ENCODE data around the gene ZMAT5.

DNA sequence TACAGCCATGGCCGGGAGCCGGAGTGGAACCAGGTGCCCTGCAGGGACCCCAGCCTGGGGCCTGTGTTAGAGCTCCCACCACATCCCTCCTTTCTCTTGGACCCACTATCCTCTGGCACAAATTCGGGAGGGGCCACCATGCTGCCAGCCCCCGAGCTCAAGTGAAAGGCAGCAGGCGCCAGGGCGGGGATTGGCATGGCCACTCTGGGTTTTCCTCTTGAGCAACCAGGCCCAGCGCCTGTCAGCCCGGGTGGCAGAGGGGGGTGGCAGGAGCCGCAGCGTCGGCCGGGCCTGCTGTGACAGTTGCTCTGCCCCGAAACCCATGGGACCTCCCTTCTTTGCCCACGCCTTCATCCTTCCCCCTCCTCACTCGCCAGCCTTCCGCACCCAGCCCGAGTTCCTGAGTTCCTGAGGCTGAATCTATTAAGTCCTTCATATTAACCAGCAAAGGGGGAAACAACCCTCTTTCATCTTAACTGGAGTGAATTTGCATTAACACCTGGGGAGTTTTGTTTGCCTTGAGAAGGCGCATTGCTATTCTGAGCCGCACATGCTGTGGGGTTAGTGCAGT lies 63.8 kb downstream of the ZMAT5 start:
- TF ChIP-seq JUND (CRISPR knock-in tag; IDR thresholded peaks at IDR 0.05) (no peak), HCFC1 (IDR thresholded peaks at IDR 0.05; ENCODE audit: low read depth, low read length) (no peak), NR3C1 (CRISPR knock-in tag; IDR thresholded peaks at IDR 0.05) (no peak), BRD4 (CRISPR knock-in tag; IDR thresholded peaks at IDR 0.05) (no peak), ETV5 (CRISPR knock-in tag; IDR thresholded peaks at IDR 0.05; ENCODE audit: borderline replicate concordance) (no peak), RFX5 (IDR thresholded peaks at IDR 0.05; ENCODE audit: low read depth, low read length) (no peak), POLR2A (IDR thresholded peaks at IDR 0.05; ENCODE audit: insufficient read depth in 1 of 2, low read depth in 2 of 2, low read length in 2 of 2) (no peak), ZSCAN25 (CRISPR knock-in tag; IDR thresholded peaks at IDR 0.05) (no peak)
- TF ChIP-seq, protein P1, sequence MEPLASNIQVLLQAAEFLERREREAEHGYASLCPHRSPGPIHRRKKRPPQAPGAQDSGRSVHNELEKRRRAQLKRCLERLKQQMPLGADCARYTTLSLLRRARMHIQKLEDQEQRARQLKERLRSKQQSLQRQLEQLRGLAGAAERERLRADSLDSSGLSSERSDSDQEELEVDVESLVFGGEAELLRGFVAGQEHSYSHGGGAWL (CRISPR knock-in tag; IDR thresholded peaks at IDR 0.05) = no peak
- TF ChIP-seq, protein P2, sequence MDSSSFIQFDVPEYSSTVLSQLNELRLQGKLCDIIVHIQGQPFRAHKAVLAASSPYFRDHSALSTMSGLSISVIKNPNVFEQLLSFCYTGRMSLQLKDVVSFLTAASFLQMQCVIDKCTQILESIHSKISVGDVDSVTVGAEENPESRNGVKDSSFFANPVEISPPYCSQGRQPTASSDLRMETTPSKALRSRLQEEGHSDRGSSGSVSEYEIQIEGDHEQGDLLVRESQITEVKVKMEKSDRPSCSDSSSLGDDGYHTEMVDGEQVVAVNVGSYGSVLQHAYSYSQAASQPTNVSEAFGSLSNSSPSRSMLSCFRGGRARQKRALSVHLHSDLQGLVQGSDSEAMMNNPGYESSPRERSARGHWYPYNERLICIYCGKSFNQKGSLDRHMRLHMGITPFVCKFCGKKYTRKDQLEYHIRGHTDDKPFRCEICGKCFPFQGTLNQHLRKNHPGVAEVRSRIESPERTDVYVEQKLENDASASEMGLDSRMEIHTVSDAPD (CRISPR knock-in tag; IDR thresholded peaks at IDR 0.05) = no peak
- TF ChIP-seq, protein P3, sequence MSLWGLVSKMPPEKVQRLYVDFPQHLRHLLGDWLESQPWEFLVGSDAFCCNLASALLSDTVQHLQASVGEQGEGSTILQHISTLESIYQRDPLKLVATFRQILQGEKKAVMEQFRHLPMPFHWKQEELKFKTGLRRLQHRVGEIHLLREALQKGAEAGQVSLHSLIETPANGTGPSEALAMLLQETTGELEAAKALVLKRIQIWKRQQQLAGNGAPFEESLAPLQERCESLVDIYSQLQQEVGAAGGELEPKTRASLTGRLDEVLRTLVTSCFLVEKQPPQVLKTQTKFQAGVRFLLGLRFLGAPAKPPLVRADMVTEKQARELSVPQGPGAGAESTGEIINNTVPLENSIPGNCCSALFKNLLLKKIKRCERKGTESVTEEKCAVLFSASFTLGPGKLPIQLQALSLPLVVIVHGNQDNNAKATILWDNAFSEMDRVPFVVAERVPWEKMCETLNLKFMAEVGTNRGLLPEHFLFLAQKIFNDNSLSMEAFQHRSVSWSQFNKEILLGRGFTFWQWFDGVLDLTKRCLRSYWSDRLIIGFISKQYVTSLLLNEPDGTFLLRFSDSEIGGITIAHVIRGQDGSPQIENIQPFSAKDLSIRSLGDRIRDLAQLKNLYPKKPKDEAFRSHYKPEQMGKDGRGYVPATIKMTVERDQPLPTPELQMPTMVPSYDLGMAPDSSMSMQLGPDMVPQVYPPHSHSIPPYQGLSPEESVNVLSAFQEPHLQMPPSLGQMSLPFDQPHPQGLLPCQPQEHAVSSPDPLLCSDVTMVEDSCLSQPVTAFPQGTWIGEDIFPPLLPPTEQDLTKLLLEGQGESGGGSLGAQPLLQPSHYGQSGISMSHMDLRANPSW (CRISPR knock-in tag; IDR thresholded peaks at IDR 0.05; ENCODE audit: borderline replicate concordance) = no peak
- TF ChIP-seq, protein P4, sequence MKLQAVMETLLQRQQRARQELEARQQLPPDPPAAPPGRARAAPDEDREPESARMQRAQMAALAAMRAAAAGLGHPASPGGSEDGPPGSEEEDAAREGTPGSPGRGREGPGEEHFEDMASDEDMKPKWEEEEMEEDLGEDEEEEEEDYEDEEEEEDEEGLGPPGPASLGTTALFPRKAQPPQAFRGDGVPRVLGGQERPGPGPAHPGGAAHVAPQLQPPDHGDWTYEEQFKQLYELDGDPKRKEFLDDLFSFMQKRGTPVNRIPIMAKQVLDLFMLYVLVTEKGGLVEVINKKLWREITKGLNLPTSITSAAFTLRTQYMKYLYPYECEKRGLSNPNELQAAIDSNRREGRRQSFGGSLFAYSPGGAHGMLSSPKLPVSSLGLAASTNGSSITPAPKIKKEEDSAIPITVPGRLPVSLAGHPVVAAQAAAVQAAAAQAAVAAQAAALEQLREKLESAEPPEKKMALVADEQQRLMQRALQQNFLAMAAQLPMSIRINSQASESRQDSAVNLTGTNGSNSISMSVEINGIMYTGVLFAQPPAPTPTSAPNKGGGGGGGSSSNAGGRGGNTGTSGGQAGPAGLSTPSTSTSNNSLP (IDR thresholded peaks at IDR 0.05; ENCODE audit: low read depth, low read length) = no peak
- TF ChIP-seq, protein P5, sequence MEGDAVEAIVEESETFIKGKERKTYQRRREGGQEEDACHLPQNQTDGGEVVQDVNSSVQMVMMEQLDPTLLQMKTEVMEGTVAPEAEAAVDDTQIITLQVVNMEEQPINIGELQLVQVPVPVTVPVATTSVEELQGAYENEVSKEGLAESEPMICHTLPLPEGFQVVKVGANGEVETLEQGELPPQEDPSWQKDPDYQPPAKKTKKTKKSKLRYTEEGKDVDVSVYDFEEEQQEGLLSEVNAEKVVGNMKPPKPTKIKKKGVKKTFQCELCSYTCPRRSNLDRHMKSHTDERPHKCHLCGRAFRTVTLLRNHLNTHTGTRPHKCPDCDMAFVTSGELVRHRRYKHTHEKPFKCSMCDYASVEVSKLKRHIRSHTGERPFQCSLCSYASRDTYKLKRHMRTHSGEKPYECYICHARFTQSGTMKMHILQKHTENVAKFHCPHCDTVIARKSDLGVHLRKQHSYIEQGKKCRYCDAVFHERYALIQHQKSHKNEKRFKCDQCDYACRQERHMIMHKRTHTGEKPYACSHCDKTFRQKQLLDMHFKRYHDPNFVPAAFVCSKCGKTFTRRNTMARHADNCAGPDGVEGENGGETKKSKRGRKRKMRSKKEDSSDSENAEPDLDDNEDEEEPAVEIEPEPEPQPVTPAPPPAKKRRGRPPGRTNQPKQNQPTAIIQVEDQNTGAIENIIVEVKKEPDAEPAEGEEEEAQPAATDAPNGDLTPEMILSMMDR (CRISPR knock-in tag; IDR thresholded peaks at IDR 0.05) = no peak
- TF ChIP-seq, protein P6, sequence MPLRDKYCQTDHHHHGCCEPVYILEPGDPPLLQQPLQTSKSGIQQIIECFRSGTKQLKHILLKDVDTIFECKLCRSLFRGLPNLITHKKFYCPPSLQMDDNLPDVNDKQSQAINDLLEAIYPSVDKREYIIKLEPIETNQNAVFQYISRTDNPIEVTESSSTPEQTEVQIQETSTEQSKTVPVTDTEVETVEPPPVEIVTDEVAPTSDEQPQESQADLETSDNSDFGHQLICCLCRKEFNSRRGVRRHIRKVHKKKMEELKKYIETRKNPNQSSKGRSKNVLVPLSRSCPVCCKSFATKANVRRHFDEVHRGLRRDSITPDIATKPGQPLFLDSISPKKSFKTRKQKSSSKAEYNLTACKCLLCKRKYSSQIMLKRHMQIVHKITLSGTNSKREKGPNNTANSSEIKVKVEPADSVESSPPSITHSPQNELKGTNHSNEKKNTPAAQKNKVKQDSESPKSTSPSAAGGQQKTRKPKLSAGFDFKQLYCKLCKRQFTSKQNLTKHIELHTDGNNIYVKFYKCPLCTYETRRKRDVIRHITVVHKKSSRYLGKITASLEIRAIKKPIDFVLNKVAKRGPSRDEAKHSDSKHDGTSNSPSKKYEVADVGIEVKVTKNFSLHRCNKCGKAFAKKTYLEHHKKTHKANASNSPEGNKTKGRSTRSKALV (CRISPR knock-in tag; IDR thresholded peaks at IDR 0.05) = no peak
